H1 (cell line): ENCODE results near the gene RHOG. TPM values are rescaled to one million over a fixed set of nuclear protein-coding genes. Genes with fewer than 3 reads are reported as not detected.

Experiments used
- CTCF ChIA-PET: fragments of 300-600 bp; sonication (Branson Sonifier 250); formaldehyde crosslinking; loops from one replicate; lab custom pipeline; 2021; ENCODE audit not compliant: partially characterized antibody; lab: Charles Lee
- POLR2A ChIA-PET: fragments of 300-600 bp; sonication (Branson Sonifier 250); formaldehyde crosslinking; loops from one replicate; lab custom pipeline; 2021; ENCODE audit warnings: inconsistent platforms; ENCODE audit not compliant: partially characterized antibody; lab: Charles Lee
- DNase-seq, 2 experiments: peaks; one replicate each; pipeline versions ENCODE4 v3.0.0 to v3.0.0-alpha.2; 2010 to 2022; ENCODE audit warnings: low spot score in 2 of 2, low read depth in 1 of 2, mixed read lengths in 1 of 2
- FAIRE-seq: peaks from 2 replicates; lab custom pipeline; 2011; peaks lifted over from hg19 to GRCh38; lab: Jason Lieb, UNC
- H2AFZ ChIP-seq: 2 replicates; pipeline ENCODE4 v1.8.1; 2012; ENCODE audit warnings: low read length, inconsistent platforms
- H2AK5ac ChIP-seq: 2 replicates; pipeline ENCODE4 v1.6.1; 2013; ENCODE audit warnings: low read depth, low read length
- H2BK120ac ChIP-seq: replicated peaks from 2 replicates; pipeline ENCODE3; 2013; ENCODE audit warnings: low read depth, low read length, inconsistent platforms
- H2BK12ac ChIP-seq: 2 replicates; pipeline ENCODE4 v1.6.1; 2013; ENCODE audit warnings: low read depth, low read length
- H2BK15ac ChIP-seq: 2 replicates; pipeline ENCODE4 v1.6.1; 2013; ENCODE audit warnings: low read length
- H2BK20ac ChIP-seq: 2 replicates; pipeline ENCODE4 v1.6.1; 2013; ENCODE audit warnings: low read length
- H2BK5ac ChIP-seq: 2 replicates; pipeline ENCODE4 v1.6.1; 2013; ENCODE audit warnings: low read depth, low read length
- H3K14ac ChIP-seq: 2 replicates; pipeline ENCODE4 v1.6.1; 2013; ENCODE audit warnings: inconsistent platforms; ENCODE audit not compliant: insufficient read length
- H3K18ac ChIP-seq: 2 replicates; pipeline ENCODE4 v1.6.1; 2013; ENCODE audit warnings: low read length; ENCODE audit errors: extremely low read depth
- H3K23ac ChIP-seq: 2 replicates; pipeline ENCODE4 v1.6.1; 2013; ENCODE audit warnings: inconsistent platforms; ENCODE audit not compliant: insufficient read length
- H3K23me2 ChIP-seq: 2 replicates; pipeline ENCODE4 v1.6.1; 2013; ENCODE audit warnings: low read depth, low read length
- H3K27ac ChIP-seq: 2 replicates; pipeline ENCODE4 v1.6.1; 2011; ENCODE audit warnings: low read depth, low read length, inconsistent platforms
- H3K27me3 ChIP-seq, 4 experiments: replicated peaks in 1 of 4; 1 replicate in 1 of 4; 2 replicates in 3 of 4; pipeline versions ENCODE4 v1.6.1 to v1.8.1; 2011 to 2013; ENCODE audit warnings: low read length in 3 of 4, mild to moderate bottlenecking in 3 of 4, inconsistent platforms in 2 of 4, mixed read lengths in 2 of 4, moderate library complexity in 1 of 4; ENCODE audit not compliant: control insufficient read depth in 3 of 4, insufficient read depth in 3 of 4; ENCODE audit errors: extremely low read depth in 1 of 4
- H3K36me3 ChIP-seq, 4 experiments: 2 replicates each; pipeline versions ENCODE4 v1.6.1 to v1.8.1; 2011 to 2013; ENCODE audit warnings: mild to moderate bottlenecking in 4 of 4, low read length in 3 of 4, moderate library complexity in 2 of 4, control low read depth in 1 of 4, inconsistent platforms in 1 of 4; ENCODE audit not compliant: insufficient read depth in 4 of 4, control insufficient read depth in 2 of 4
- H3K4ac ChIP-seq: replicated peaks from 2 replicates; pipeline ENCODE3; 2013; ENCODE audit warnings: low read length, low read depth, mixed read lengths, inconsistent platforms; ENCODE audit not compliant: insufficient read length
- H3K4me1 ChIP-seq, 4 experiments: replicated peaks in 1 of 4; 1 replicate in 1 of 4; 2 replicates in 3 of 4; pipeline versions ENCODE4 v1.6.1 to v1.8.1; 2011 to 2013; ENCODE audit warnings: low read length in 3 of 4, inconsistent platforms in 2 of 4, mixed read lengths in 1 of 4; ENCODE audit not compliant: insufficient read depth in 4 of 4, control insufficient read depth in 3 of 4
- H3K4me2 ChIP-seq, 2 experiments: 2 replicates each; pipeline versions ENCODE4 v1.6.1 to v1.8.1; 2011 to 2013; ENCODE audit warnings: low read depth in 2 of 2, low read length in 2 of 2, control low read depth in 1 of 2, inconsistent platforms in 1 of 2, mild to moderate bottlenecking in 1 of 2; ENCODE audit not compliant: insufficient read depth in 1 of 2
- H3K4me3 ChIP-seq, 4 experiments: fragments of 200-600, 300-600 bp in 1 of 4; sonication (generic), shearing (Covaris generic), sonication (Bioruptor Twin) in 1 of 4; 2 replicates each; pipeline versions ENCODE4 v1.5.1 to v1.8.1; 2011 to 2016; ENCODE audit warnings: low read length in 4 of 4, low read depth in 3 of 4, control low read depth in 2 of 4, inconsistent platforms in 2 of 4, mild to moderate bottlenecking in 2 of 4, mixed read lengths in 1 of 4, moderate library complexity in 1 of 4; ENCODE audit not compliant: insufficient read depth in 2 of 4; ENCODE audit errors: extremely low read depth in 1 of 4
- H3K56ac ChIP-seq: replicated peaks from 2 replicates; pipeline ENCODE3; 2013; ENCODE audit warnings: low read depth, mild to moderate bottlenecking, mixed read lengths, low read length, inconsistent platforms; ENCODE audit not compliant: insufficient read length
- H3K79me1 ChIP-seq: 2 replicates; pipeline ENCODE4 v1.6.1; 2013; ENCODE audit warnings: low read depth, low read length, control low read depth
- H3K79me2 ChIP-seq, 2 experiments: 2 replicates each; pipeline versions ENCODE4 v1.6.1 to v1.8.1; 2012 to 2013; ENCODE audit warnings: low read length in 2 of 2, mild to moderate bottlenecking in 2 of 2, inconsistent platforms in 1 of 2; ENCODE audit not compliant: insufficient read depth in 2 of 2, control insufficient read depth in 1 of 2
- H3K9ac ChIP-seq, 4 experiments: replicated peaks in 1 of 4; 1 replicate in 1 of 4; 2 replicates in 3 of 4; pipeline versions ENCODE4 v1.6.1 to v1.8.1; 2011 to 2013; ENCODE audit warnings: low read depth in 3 of 4, low read length in 3 of 4, control low read depth in 2 of 4, mild to moderate bottlenecking in 2 of 4, moderate library complexity in 2 of 4, inconsistent platforms in 1 of 4; ENCODE audit errors: extremely low read depth in 1 of 4
- H3K9me3 ChIP-seq, 2 experiments: 2 replicates each; pipeline versions ENCODE4 v1.6.1 to v1.8.1; 2012 to 2013; ENCODE audit warnings: mild to moderate bottlenecking in 2 of 2, moderate library complexity in 2 of 2, control low read depth in 1 of 2, inconsistent platforms in 1 of 2, low read depth in 1 of 2, low read length in 1 of 2, mixed read lengths in 1 of 2; ENCODE audit not compliant: insufficient read depth in 2 of 2
- H4K20me1 ChIP-seq, 2 experiments: replicated peaks in 1 of 2; 2 replicates each; pipeline versions ENCODE3 to v1.8.1; 2011 to 2013; ENCODE audit warnings: inconsistent platforms in 2 of 2, low read length in 2 of 2, mild to moderate bottlenecking in 1 of 2; ENCODE audit not compliant: insufficient read depth in 2 of 2, control insufficient read depth in 1 of 2
- H4K5ac ChIP-seq: 2 replicates; pipeline ENCODE4 v1.6.1; 2013; ENCODE audit warnings: low read length, low read depth, mixed read lengths, inconsistent platforms; ENCODE audit not compliant: insufficient read length
- H4K8ac ChIP-seq: 2 replicates; pipeline ENCODE4 v1.8.0; 2013; ENCODE audit warnings: mild to moderate bottlenecking, moderate library complexity, low read length, inconsistent platforms; ENCODE audit not compliant: insufficient read depth; ENCODE audit errors: extremely low read depth
- H4K91ac ChIP-seq: replicated peaks from 2 replicates; pipeline ENCODE3; 2013; ENCODE audit warnings: low read length, mixed read lengths, inconsistent platforms; ENCODE audit not compliant: insufficient read length
- BRCA1 ChIP-seq: IDR thresholded peaks from 2 replicates; pipeline ENCODE4 v1.6.1; 2012; ENCODE audit warnings: low read depth, low read length, improper control_type of control experiment
- CTBP2 ChIP-seq: IDR thresholded peaks from 2 replicates; pipeline ENCODE4 v1.7.0; 2011; ENCODE audit warnings: borderline replicate concordance, mild to moderate bottlenecking, moderate library complexity, mixed read lengths, low read length; ENCODE audit not compliant: insufficient read depth, insufficient read length
- JUN ChIP-seq: IDR thresholded peaks from 2 replicates; pipeline ENCODE4 v1.6.1; 2011; ENCODE audit warnings: low read depth, mild to moderate bottlenecking, improper control_type of control experiment, low read length
- RAD21 ChIP-seq, 2 experiments: IDR thresholded peaks in 1 of 2; conservative IDR thresholded peaks in 1 of 2; 2 replicates each; pipeline ENCODE4 v1.6.1; 2011; ENCODE audit warnings: low read depth in 2 of 2, low read length in 2 of 2, improper control_type of control experiment in 1 of 2, inconsistent platforms in 1 of 2, mild to moderate bottlenecking in 1 of 2, moderate library complexity in 1 of 2
- SP2 ChIP-seq: IDR thresholded peaks from 2 replicates; pipeline ENCODE4 v1.6.1; 2012; ENCODE audit warnings: mild to moderate bottlenecking, low read length, inconsistent platforms
- SUZ12 ChIP-seq: fragments of 200-600 bp; sonication (generic); IDR thresholded peaks from 2 replicates; pipeline ENCODE4 v1.6.1; 2012; ENCODE audit warnings: mild to moderate bottlenecking, inconsistent platforms, low read length, moderate library complexity, mixed read lengths
- TEAD4 ChIP-seq: IDR thresholded peaks from 2 replicates; pipeline ENCODE4 v1.6.1; 2012; ENCODE audit warnings: low read depth, low read length, inconsistent platforms, mixed read lengths
- WGBS, 2 experiments: shearing (Covaris generic) in 1 of 2; methylation state at CpG; one replicate each; pipeline versions ENCODE4 v1.1.6 to v1.1.7; 2013 to 2015; ENCODE audit warnings: low lambda C conversion rate in 2 of 2, mixed read lengths in 2 of 2, inconsistent platforms in 1 of 2, low coverage in 1 of 2, missing lambda C conversion rate in 1 of 2; ENCODE audit not compliant: insufficient replicate concordance in 2 of 2, insufficient coverage in 1 of 2, insufficient read length in 1 of 2; ENCODE audit errors: extremely low coverage in 1 of 2, missing lambda C conversion rate in 1 of 2; 5-methylcytosine and 5-hydroxymethylcytosine counted together
- polyA plus RNA-seq, 7 experiments: library from polyadenylated mRNA; depleted of rRNA in 3 of 7; stranded (reverse) in 5 of 7; unstranded in 2 of 7; fragments of >200 nt in 5 of 7; fragments of 200-250 nt in 2 of 7; gene quantifications; 1 replicate in 5 of 7; 2 replicates in 1 of 7; 4 replicates in 1 of 7; pipeline versions ENCODE4 v1.2.1 to v1.2.3, GENCODE V29; 2011 to 2013; ENCODE audit warnings: missing spikeins in 2 of 7, mixed read lengths in 2 of 7
- total RNA-seq: library from RNA; stranded (reverse); fragmentation: NEBNext Ultra II Directional; extraction: Animal tissue kit (Norgen Biotek cat#: 25700); gene quantifications from 2 replicates; pipeline ENCODE4 v1.2.1, GENCODE V29; 2021

Gene RHOG
- total and polyA plus RNA-seq, 2 of the 8 experiments (the other 6 are each of a cell fraction or from before 2014, with no cell fraction given): 28.3 to 69.6 TPM

- Histone ChIP-seq H4K20me1 (peaks cover 12 to 16% of the 10 kb centered on the region in 2 experiments), H3K27me3 (no peaks in the 10 kb centered on the region), H2AFZ (no peak overlapping the region), H3K4me3 (no peak overlapping the region), H2AK5ac (0 out of 2 replicates have a peak overlapping the region, but pooled peaks have one; percentile 53), H3K56ac (no peak overlapping the region), H3K4ac (no peak overlapping the region), H3K9ac (no peak overlapping the region), H2BK20ac (no peak overlapping the region), H3K4me1 (peaks cover 0 to 5% (median 2%) of the 10 kb centered on the region in 4 experiments; a peak in 1 of 7 replicates), H2BK15ac (no peak overlapping the region), H2BK5ac (no peak overlapping the region), H3K14ac (no peak overlapping the region), H3K18ac (no peak overlapping the region), H3K79me2 (peaks cover 25 to 31% of the 10 kb centered on the region in 2 experiments), H2BK120ac (no peak overlapping the region), H3K23me2 (peaks cover 7% of the 10 kb centered on the region), H3K79me1 (peaks cover 6% of the 10 kb centered on the region; the same call in 1 of the 2 replicates), H3K9me3 (no peaks in the 10 kb centered on the region), H4K5ac (no peak overlapping the region), H2BK12ac (no peak overlapping the region), H4K8ac (no peak overlapping the region), H3K27ac (no peak overlapping the region), H3K36me3 (peaks cover 0 to 2% (median 0%) of the 10 kb centered on the region in 4 experiments; a peak in 2 of 8 replicates), H3K4me2 (no peak overlapping the region), H4K91ac (no peak overlapping the region), H3K23ac (no peak overlapping the region)
- CTCF ChIA-PET: interaction anchor here (0.5 to 7.8 kb wide), 4 partner anchors 7 to 275 kb away, joined by 3 to 81 read pairs (median 4); partner anchors contain the start of gene PGAP2
- no peak for FAIRE-seq
- no peak for DNase-seq
- TF ChIP-seq TEAD4 (no peak), BRCA1 (no peak), SUZ12 (no peak), RAD21 (IDR thresholded peaks at IDR 0.05 in 1 of 2, conservative IDR thresholded peaks at IDR 0.05 in 1 of 2; ENCODE audit: low read depth in 2 of 2, low read length in 2 of 2) (no peak), CTBP2 (no peak), SP2 (no peak), JUN (no peak)
- 94% methylated on average over 9 of the region's 9 CpGs; no CpG with 5 or more reads in 1 of the 2 experiments for WGBS, 2 experiments
- POLR2A ChIA-PET: interaction anchor here (0.7 to 4.0 kb wide), 6 partner anchors 9 to 41 kb away, joined by 3 to 18 read pairs (median 4); partner anchors contain the start of gene PGAP2
Measured at GRCh38 chr11:3799143-3799542, 41.6 kb downstream of the RHOG start.
